Retina (tissue), 1 donor: ENCODE results near the gene KIT.

Source experiments
- DNase-seq: peaks from one replicate; pipeline ENCODE4 v3.0.0-alpha.2; 2016

Gene KIT

GRCh38 chr4:54746218-54746617 is 88.5 kb downstream of the KIT start:
- DNase-seq: no peak

- no peak for DNase-seq
Observed at GRCh38 chr4:54750341-54750740, 92.6 kb downstream of the KIT start.

GRCh38 chr4:54754394-54754793 is 96.6 kb downstream of the KIT start:
- no peak for DNase-seq

DNA sequence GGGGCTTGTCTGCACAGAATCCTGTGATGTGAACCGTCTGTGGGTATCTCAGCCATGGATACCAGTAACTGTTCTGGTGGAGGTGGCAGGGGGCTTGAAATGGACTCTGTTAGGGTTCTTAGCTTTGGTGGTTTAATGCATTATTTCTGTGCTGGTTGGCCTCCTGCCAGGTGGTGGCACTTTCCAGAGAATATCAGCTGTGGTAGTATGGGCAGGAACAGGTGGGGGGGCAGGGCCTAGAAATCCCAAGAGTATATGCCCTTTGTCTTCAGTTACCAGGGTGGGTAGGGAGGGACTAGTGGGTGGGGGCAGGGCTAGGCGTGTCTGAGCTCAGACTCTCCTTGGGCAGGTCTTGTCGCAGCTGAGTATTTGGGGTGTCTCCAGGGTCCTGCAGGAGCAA is 106.7 kb downstream of the KIT start:
- no peak for DNase-seq

GRCh38 chr4:54767376-54767775 is 109.6 kb downstream of the KIT start:
- no peak for DNase-seq

DNA sequence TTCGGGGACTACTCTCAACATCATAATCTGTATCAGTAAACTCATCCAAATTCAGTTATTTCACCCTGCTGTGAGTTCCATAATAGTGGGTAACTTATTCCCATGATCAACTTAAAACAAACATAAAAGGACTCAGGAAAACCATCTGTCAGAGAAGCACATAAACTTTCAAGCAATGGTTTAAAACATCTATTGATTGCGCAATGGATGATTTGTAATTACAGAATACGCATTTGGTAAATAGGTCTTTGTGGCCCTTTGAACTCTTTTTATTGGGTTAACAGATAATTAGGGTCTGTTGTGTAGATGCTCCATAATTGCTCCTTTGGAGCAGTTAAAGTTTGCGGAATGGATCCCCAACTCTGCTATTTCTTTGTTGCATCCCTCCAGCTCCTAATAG is 115.3 kb downstream of the KIT start:
- no peak for DNase-seq

DNA sequence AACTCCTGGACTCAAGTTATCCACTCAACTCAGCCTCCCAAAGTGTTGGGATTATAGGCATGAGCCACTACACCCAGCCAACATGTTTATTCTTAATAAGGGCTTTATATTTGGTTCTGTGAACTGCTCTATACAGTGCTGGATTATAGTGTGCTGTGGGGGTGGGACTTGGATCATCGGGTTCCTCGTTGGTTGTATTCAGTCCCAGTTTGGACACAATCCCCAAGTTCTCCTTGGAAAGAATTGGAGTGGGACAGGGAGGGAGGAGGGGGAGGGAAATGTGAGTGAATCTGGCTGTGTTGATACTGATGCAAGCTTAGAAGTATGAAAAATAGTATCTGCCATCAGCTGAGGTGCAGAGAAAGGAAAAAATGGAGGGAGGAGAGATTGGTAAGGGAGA is 121.3 kb downstream of the KIT start:
- DNase-seq: no peak

DNA sequence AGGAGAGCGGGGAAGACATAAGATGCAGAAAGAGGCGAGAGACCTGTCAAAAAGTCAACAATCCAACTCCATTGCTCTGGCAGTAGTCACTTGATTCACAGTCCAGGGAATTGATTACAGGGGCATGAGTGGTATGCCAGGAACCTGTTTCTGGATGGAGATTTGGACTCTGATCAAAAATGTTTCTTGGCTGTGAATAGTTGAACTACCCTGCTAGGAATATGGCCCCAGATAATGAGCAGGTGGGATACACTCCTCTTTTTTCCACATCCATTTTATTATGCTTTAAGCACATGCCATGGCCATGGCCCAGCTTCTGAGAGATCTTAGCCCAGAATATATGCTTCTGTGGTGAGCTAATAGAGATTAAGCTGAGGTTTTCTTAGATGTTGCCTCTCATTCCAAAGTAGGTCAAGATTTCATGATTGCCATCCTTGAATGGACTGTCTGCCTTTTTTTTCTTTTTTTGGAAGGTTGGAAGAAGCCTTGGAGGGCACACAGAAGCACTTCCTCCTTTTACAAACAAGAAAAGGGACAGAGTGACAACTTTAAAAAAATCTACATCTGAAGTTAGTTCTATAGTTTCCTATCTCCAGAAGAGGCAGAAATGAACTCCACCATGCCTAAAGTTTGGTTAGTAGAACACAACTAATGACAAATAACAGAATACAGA is 121.9 kb downstream of the KIT start:
- DNase-seq: no peak

GRCh38 chr4:54780149-54780495 is 122.4 kb downstream of the KIT start:
- no peak for DNase-seq

DNA sequence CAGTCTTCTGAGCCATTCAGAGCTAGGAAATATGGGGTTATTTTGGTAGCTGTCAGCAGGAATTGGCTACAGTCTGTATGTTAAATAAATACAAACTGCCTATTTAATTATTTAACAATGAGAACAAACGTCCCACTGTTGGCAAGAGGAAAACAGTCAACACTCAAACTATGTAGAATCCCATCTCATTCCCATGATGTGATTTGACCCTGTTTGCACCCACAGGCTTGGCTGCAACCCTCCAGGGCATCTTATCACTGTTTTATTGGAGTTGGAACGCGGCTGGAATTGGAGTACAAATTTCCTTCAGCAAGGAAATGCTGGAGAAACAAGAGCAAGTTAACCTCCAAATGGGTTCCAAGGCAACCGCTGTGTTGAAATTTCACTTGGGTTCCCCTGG is 124.0 kb downstream of the KIT start:
- no peak for DNase-seq

DNA sequence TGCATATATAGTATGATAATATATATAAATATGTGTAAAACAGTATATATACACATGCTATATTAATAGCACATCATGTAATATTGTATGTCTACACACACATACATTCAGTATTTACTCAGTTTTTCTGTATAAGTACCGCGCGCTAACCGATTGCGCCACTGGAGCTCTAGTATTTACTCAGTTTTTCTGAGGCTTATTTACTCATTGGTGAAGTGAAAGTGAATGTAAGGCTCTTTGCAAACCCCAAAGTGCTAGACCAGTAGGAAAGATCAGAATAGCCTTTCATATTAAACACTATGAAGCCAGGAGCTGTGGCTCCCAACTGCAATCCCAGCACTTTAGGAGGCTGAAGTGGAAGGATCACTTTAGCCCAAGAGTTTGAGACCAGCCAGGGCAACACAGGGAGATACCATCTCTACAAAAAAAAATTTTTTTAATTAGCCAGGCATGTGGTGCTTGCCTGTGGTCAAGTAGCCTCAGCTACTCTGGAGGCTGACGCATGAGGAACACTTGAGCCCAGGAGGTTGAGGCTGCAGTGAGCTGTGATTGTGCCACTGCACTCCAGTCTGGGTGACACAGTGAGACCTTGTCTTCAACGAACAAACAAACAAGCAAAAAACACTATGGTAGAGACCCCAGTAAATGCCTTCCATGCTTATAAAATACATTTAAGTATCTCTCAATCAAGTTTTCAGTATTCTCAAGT is 125.8 kb downstream of the KIT start:
- no peak for DNase-seq

DNA sequence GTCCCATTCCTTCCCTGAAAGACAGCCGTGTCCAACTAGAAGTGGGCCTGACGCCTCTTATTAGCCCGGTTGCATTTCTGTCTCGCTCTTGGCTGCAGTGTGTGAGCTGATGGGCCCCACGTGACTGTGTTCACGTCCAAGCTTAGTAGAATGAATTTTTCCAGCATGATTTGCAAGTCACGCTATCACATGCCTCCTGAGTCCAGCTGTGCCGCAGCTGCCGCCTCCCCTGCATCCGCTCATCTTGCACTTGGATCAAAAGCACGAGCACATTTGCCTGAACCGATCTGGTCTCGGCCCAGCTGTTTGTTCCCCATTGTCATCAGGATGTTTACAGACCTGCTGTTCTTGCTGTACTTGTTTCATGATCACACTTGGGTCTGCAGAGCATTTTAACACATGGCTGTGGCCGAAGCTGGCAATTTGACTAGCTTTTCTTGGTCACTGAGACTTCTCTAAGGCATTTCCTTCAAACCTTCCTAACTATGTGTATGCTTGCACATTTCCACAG is 126.5 kb downstream of the KIT start:
- peak; percentile 55 for DNase-seq
